GM19372 (cell line): ENCODE data around the gene SIGLEC10.
"Not testable (repeated sequence)": the region's sequence is repeated elsewhere in the genome, so short reads cannot be mapped to it uniquely, and the experiment has no call there.

Source experiments
- ATAC-seq: cut with Tn5 transposase; IDR thresholded peaks from one replicate; pipeline ENCODE4 v1.9.1; 2021; ENCODE audit warnings: mild to moderate bottlenecking, low read depth, moderate library complexity; ENCODE audit not compliant: unreplicated experiment

SIGLEC10 gene

GRCh38 chr19:51417107-51417809 lies at the start of gene SIGLEC10:
TSS of gene SIGLEC10 (minus strand) at chr19:51417642. CDS start at chr19:51417581, 61 bp downstream.
- ATAC-seq, result peak; percentile 72

- no peak for ATAC-seq
Observed at GRCh38 chr19:51466723-51467122, 49.3 kb upstream of the SIGLEC10 start.

- ATAC-seq, result not testable (repeated sequence)
Observed at GRCh38 chr19:51463976-51464581, 46.6 kb upstream of the SIGLEC10 start.

GRCh38 chr19:51462681-51463080 lies 45.2 kb upstream of the SIGLEC10 start:
- ATAC-seq, result no peak

- no peak for ATAC-seq
Observed at GRCh38 chr19:51462276-51462675, 44.8 kb upstream of the SIGLEC10 start.

GRCh38 chr19:51461723-51462161 lies 44.3 kb upstream of the SIGLEC10 start:
- ATAC-seq, result no peak

- no peak for ATAC-seq
Observed at GRCh38 chr19:51460164-51460992, 42.9 kb upstream of the SIGLEC10 start.

- no peak for ATAC-seq
Observed at GRCh38 chr19:51458899-51459505, 41.6 kb upstream of the SIGLEC10 start.

- no peak for ATAC-seq
Observed at GRCh38 chr19:51458051-51458645, 40.7 kb upstream of the SIGLEC10 start, which contains the start of gene SIGLEC8. TSS of gene SIGLEC8 (minus strand) at chr19:51458454. CDS start at chr19:51458387, 67 bp downstream.

- no peak for ATAC-seq
Observed at GRCh38 chr19:51457351-51458013, 40.0 kb upstream of the SIGLEC10 start.

GRCh38 chr19:51456541-51457290 lies 39.3 kb upstream of the SIGLEC10 start:
- no peak for ATAC-seq

- no peak for ATAC-seq
Observed at GRCh38 chr19:51450730-51451307, 33.4 kb upstream of the SIGLEC10 start.

- no peak for ATAC-seq
Observed at GRCh38 chr19:51448411-51449016, 31.1 kb upstream of the SIGLEC10 start.

GRCh38 chr19:51448011-51448410 lies 30.6 kb upstream of the SIGLEC10 start:
- no peak for ATAC-seq

GRCh38 chr19:51447510-51447909 lies 30.1 kb upstream of the SIGLEC10 start:
- ATAC-seq, result not testable (repeated sequence)

- ATAC-seq, result peak; percentile 96
Observed at GRCh38 chr19:51441410-51442390, 24.3 kb upstream of the SIGLEC10 start.

- ATAC-seq, result no peak
Observed at GRCh38 chr19:51440846-51441409, 23.5 kb upstream of the SIGLEC10 start.
